GM19240 (cell line): ENCODE results near the gene MPHOSPH9.
A peak's percentile ranks its signal among the peaks of the same experiment; 100 is the strongest.
"Not testable (repeated sequence)": the region's sequence is repeated elsewhere in the genome, so short reads cannot be mapped to it uniquely, and the experiment has no call there.

ENCODE experiments used
- DNase-seq: peaks from one replicate; pipeline ENCODE4 v3.0.0; 2011; ENCODE audit warnings: low spot score; ENCODE audit not compliant: insufficient read length

MPHOSPH9 gene

GRCh38 chr12:123229051-123229450 lies 3.9 kb downstream of the MPHOSPH9 start:
- DNase-seq: no peak

- no peak for DNase-seq
These were observed 5.2 kb downstream of the MPHOSPH9 start for GRCh38 chr12:123227581-123228258.

- no peak for DNase-seq
These were observed 7.5 kb downstream of the MPHOSPH9 start for GRCh38 chr12:123225443-123225842.

GRCh38 chr12:123223241-123223668 lies 9.7 kb downstream of the MPHOSPH9 start:
- DNase-seq: no peak

GRCh38 chr12:123207815-123208214 lies 25.1 kb downstream of the MPHOSPH9 start:
- DNase-seq: not testable (repeated sequence)

GRCh38 chr12:123206794-123207193 lies 26.1 kb downstream of the MPHOSPH9 start:
- not testable (repeated sequence) for DNase-seq

- no peak for DNase-seq
These were observed 32.5 kb downstream of the MPHOSPH9 start for GRCh38 chr12:123200414-123200813.

GRCh38 chr12:123199936-123200335 lies 33.0 kb downstream of the MPHOSPH9 start:
- DNase-seq: no peak

- DNase-seq: no peak
These were observed 45.3 kb downstream of the MPHOSPH9 start for GRCh38 chr12:123187637-123188036.

- DNase-seq: no peak
These were observed 52.8 kb downstream of the MPHOSPH9 start for GRCh38 chr12:123180171-123180570.

- no peak for DNase-seq
These were observed 61.0 kb downstream of the MPHOSPH9 start for GRCh38 chr12:123171967-123172366.

GRCh38 chr12:123167329-123167728 lies 65.6 kb downstream of the MPHOSPH9 start:
- DNase-seq: no peak

GRCh38 chr12:123165537-123165936 lies 67.4 kb downstream of the MPHOSPH9 start:
- no peak for DNase-seq

- no peak for DNase-seq
These were observed 68.2 kb downstream of the MPHOSPH9 start for GRCh38 chr12:123164710-123165261.

GRCh38 chr12:123164222-123164621 lies 68.7 kb downstream of the MPHOSPH9 start:
- DNase-seq: no peak

- DNase-seq: no peak
These were observed 69.7 kb downstream of the MPHOSPH9 start for GRCh38 chr12:123163227-123163626.

GRCh38 chr12:123160801-123161487 lies 72.0 kb downstream of the MPHOSPH9 start:
- no peak for DNase-seq

GRCh38 chr12:123153906-123154305 lies 79.0 kb downstream of the MPHOSPH9 start:
- no peak for DNase-seq

GRCh38 chr12:123152833-123153232 lies 80.1 kb downstream of the MPHOSPH9 start:
- no peak for DNase-seq

GRCh38 chr12:123151457-123152454 lies 81.2 kb downstream of the MPHOSPH9 start:
- DNase-seq: no peak

GRCh38 chr12:123150744-123151456 lies 82.0 kb downstream of the MPHOSPH9 start, which contains the start of gene PITPNM2:
PITPNM2 (minus strand) TSS chr12:123151090; CDS start chr12:123034590, 116,500 bp downstream.
- peak; percentile 52 for DNase-seq
